Endothelial cell of umbilical vein (primary cell): ENCODE measurements around the gene MRC2. TPM values are rescaled to one million over a fixed set of nuclear protein-coding genes. Genes with fewer than 3 reads are reported as not detected.
"Not testable (repeated sequence)": the region's sequence is repeated elsewhere in the genome, so short reads cannot be mapped to it uniquely, and the experiment has no call there.

Experiments used
- BruUV-seq: library from RNA; stranded (reverse); fragments of 400-500 nt; replicated peaks from 2 replicates; lab custom pipeline; 2021; lab: Mats Ljungman, UMichigan
- CTCF ChIA-PET: fragments of 300-600, 350-600 bp; sonication (Branson Sonifier 250); formaldehyde crosslinking; loops from one replicate; lab custom pipeline; 2021; ENCODE audit warnings: antibody characterized with exemption, inconsistent platforms; lab: Charles Lee
- POLR2A ChIA-PET: fragments of 300-600, 350-600 bp; sonication (Branson Sonifier 250); formaldehyde crosslinking; loops from one replicate; lab custom pipeline; 2021; ENCODE audit warnings: antibody characterized with exemption, inconsistent platforms; lab: Charles Lee
- DNase-seq: peaks from one replicate; pipeline ENCODE4 v3.0.0-alpha.2; 2011; ENCODE audit warnings: low read depth, low spot score
- FAIRE-seq: peaks from 2 replicates; lab custom pipeline; 2011; peaks lifted over from hg19 to GRCh38; lab: Jason Lieb, UNC
- H2AFZ ChIP-seq: 2 replicates; pipeline ENCODE4 v1.6.0; 2012; ENCODE audit warnings: low read depth, low read length, control low read depth, inconsistent platforms
- H3K27ac ChIP-seq: 2 replicates; pipeline ENCODE4 v1.5.1; 2011; ENCODE audit warnings: low read depth, mild to moderate bottlenecking, control low read depth, low read length, moderate library complexity; ENCODE audit not compliant: insufficient read depth
- H3K27me3 ChIP-seq, 2 experiments: 2 replicates each; pipeline versions ENCODE4 v1.6.0 to v1.6.1; 2011; ENCODE audit warnings: low read length in 2 of 2, mixed read lengths in 1 of 2; ENCODE audit not compliant: control insufficient read depth in 2 of 2, insufficient read depth in 2 of 2
- H3K36me3 ChIP-seq, 2 experiments: 2 replicates in 1 of 2; 3 replicates in 1 of 2; pipeline ENCODE4 v1.5.1; 2011; ENCODE audit warnings: low read length in 2 of 2, mild to moderate bottlenecking in 1 of 2, moderate library complexity in 1 of 2; ENCODE audit not compliant: control insufficient read depth in 2 of 2, insufficient read depth in 2 of 2; ENCODE audit errors: extremely low read depth in 1 of 2
- H3K4me1 ChIP-seq: 3 replicates; pipeline ENCODE4 v1.5.1; 2011; ENCODE audit warnings: mild to moderate bottlenecking, low read length; ENCODE audit not compliant: control insufficient read depth, insufficient read depth; ENCODE audit errors: extremely low read depth
- H3K4me2 ChIP-seq: 2 replicates; pipeline ENCODE4 v1.6.1; 2011; ENCODE audit warnings: low read length, control low read depth, mixed read lengths; ENCODE audit not compliant: insufficient read depth
- H3K4me3 ChIP-seq, 3 experiments: fragments of 200-600 bp in 1 of 3; sonication (generic), shearing (Covaris generic) in 1 of 3; replicated peaks in 1 of 3; 2 replicates each; pipeline ENCODE4 v1.5.1; 2011 to 2016; ENCODE audit warnings: control low read depth in 3 of 3, low read length in 3 of 3, mild to moderate bottlenecking in 2 of 3, inconsistent platforms in 1 of 3, low read depth in 1 of 3, moderate library complexity in 1 of 3; ENCODE audit not compliant: insufficient read depth in 1 of 3
- H3K79me2 ChIP-seq: 2 replicates; pipeline ENCODE4 v1.6.0; 2012; ENCODE audit warnings: low read length, inconsistent platforms; ENCODE audit not compliant: control insufficient read depth, insufficient read depth
- H3K9ac ChIP-seq: replicated peaks from 2 replicates; pipeline ENCODE3; 2011; ENCODE audit warnings: low read length, control low read depth; ENCODE audit not compliant: insufficient read depth; ENCODE audit errors: extremely low read depth
- H3K9me1 ChIP-seq: replicated peaks from 3 replicates; pipeline ENCODE4 v1.6.0; 2011; ENCODE audit warnings: mild to moderate bottlenecking, low read length; ENCODE audit not compliant: control insufficient read depth, insufficient read depth; ENCODE audit errors: extremely low read depth
- H3K9me3 ChIP-seq: replicated peaks from 2 replicates; pipeline ENCODE4 v1.5.1; 2012; ENCODE audit warnings: low read length, inconsistent platforms; ENCODE audit not compliant: control insufficient read depth, insufficient read depth
- H4K20me1 ChIP-seq: replicated peaks from 2 replicates; pipeline ENCODE3; 2011; ENCODE audit warnings: mild to moderate bottlenecking, low read length; ENCODE audit not compliant: control insufficient read depth, insufficient read depth; ENCODE audit errors: extremely low read depth
- CTCF ChIP-seq, 2 donors: IDR thresholded peaks; 1 replicate in 1 of 2; 2 replicates in 1 of 2; pipeline ENCODE4 v1.5.1; 2011; ENCODE audit warnings: low read length in 2 of 2, mild to moderate bottlenecking in 2 of 2, moderate library complexity in 2 of 2, control low read depth in 1 of 2, inconsistent platforms in 1 of 2, low read depth in 1 of 2; ENCODE audit not compliant: insufficient read depth in 1 of 2; ENCODE audit errors: extremely low read depth in 1 of 2
- EZH2 ChIP-seq: IDR thresholded peaks from 2 replicates; pipeline ENCODE4 v1.6.1; 2012; ENCODE audit warnings: borderline replicate concordance, low read depth, mild to moderate bottlenecking, moderate library complexity, low read length, inconsistent platforms; ENCODE audit not compliant: severe bottlenecking
- FOS ChIP-seq: IDR thresholded peaks from 2 replicates; pipeline ENCODE4 v1.6.1; 2011; ENCODE audit warnings: mild to moderate bottlenecking, low read length, moderate library complexity, borderline replicate concordance; ENCODE audit not compliant: insufficient read depth
- GATA2 ChIP-seq: IDR thresholded peaks from 2 replicates; pipeline ENCODE4 v1.7.0; 2011; ENCODE audit warnings: low read depth, mild to moderate bottlenecking, moderate library complexity, mixed read lengths, low read length; ENCODE audit not compliant: insufficient read length, insufficient read depth
- JUN ChIP-seq: IDR thresholded peaks from 2 replicates; pipeline ENCODE4 v1.6.1; 2011; ENCODE audit warnings: borderline replicate concordance, low read depth; ENCODE audit not compliant: insufficient read length, insufficient read depth
- MAX ChIP-seq: IDR thresholded peaks from 2 replicates; pipeline ENCODE4 v1.6.1; 2011; ENCODE audit not compliant: insufficient read depth, insufficient read length
- MYC ChIP-seq: IDR thresholded peaks from one replicate; pipeline ENCODE4 v1.6.1; 2011; ENCODE audit warnings: mild to moderate bottlenecking, low read depth, low read length
- POLR2A ChIP-seq: IDR thresholded peaks from 2 replicates; pipeline ENCODE4 v1.6.1; 2012; ENCODE audit warnings: low read depth, mild to moderate bottlenecking, control low read depth, low read length
- POLR2AphosphoS5 ChIP-seq: IDR thresholded peaks from 2 replicates; pipeline ENCODE4 v1.6.1; 2012; ENCODE audit warnings: low read depth, mild to moderate bottlenecking, control low read depth, low read length, moderate library complexity; ENCODE audit not compliant: insufficient read depth
- dilution Hi-C: fragments of 300-500 bp; cut with MboI; formaldehyde crosslinking; loops from one replicate; pipeline ENCODE4 v1.15.0; 2019; ENCODE audit warnings: low sequenced_read_pairs; ENCODE audit not compliant: extremely low pct_ligation_motif_present
- intact Hi-C: fragments of 100-400 bp; cut with micrococcal nuclease; formaldehyde crosslinking; loops from one replicate; pipeline ENCODE4 v1.10.0; 2022
- polyA plus RNA-seq, 4 experiments: library from polyadenylated mRNA; depleted of rRNA in 3 of 4; stranded (reverse) in 3 of 4; unstranded in 1 of 4; fragments of >200 nt; gene quantifications; 2 replicates each; pipeline versions ENCODE4 v1.2.1 to v1.2.3, GENCODE V29; 2011 to 2012; ENCODE audit warnings: missing spikeins in 1 of 4
- total RNA-seq: library from RNA; stranded (reverse); gene quantifications from 2 replicates; pipeline ENCODE4 v1.2.3, GENCODE V29; 2021

MRC2 gene
- total and polyA plus RNA-seq, 2 donors (not counting 3 experiments of a cell fraction or from before 2014, with no cell fraction given) = 30.6 to 52.7 TPM

- no peaks in the 10 kb centered on the region for H4K20me1 ChIP-seq
- ChIA-PET POLR2A (no interaction called here), CTCF (no interaction called here)
- H3K4me3 ChIP-seq = no peak overlapping the region
- FAIRE-seq = no peak
- H3K4me2 ChIP-seq = no peak overlapping the region
- H3K79me2 ChIP-seq = no peaks in the 10 kb centered on the region
- H3K9me3 ChIP-seq = no peaks in the 10 kb centered on the region
- dilution Hi-C loops (no loop called here), intact Hi-C loops (no loop called here)
- peaks cover 18% of the 10 kb centered on the region for H3K4me1 ChIP-seq
- H3K9ac ChIP-seq = no peak overlapping the region
- H3K27me3 ChIP-seq = no peaks in the 10 kb centered on the region
- no peak for TF ChIP-seq CTCF (IDR thresholded peaks at IDR 0.05; ENCODE audit: extremely low read depth in 1 of 2, insufficient read depth in 1 of 2, low read depth in 1 of 2, low read length in 2 of 2)
- TF ChIP-seq EZH2 = no peak
- no peak for TF ChIP-seq MAX
- TF ChIP-seq POLR2A = no peak
- no peak for TF ChIP-seq GATA2
- no peak for TF ChIP-seq POLR2AphosphoS5
- TF ChIP-seq JUN = no peak
- no peak for TF ChIP-seq MYC
- TF ChIP-seq FOS = no peak
- H3K27ac ChIP-seq = no peak overlapping the region
- no peaks in the 10 kb centered on the region for H3K36me3 ChIP-seq
- no peaks in the 10 kb centered on the region for H3K9me1 ChIP-seq
- BruUV-seq = no TSS peak
- no peak for DNase-seq
- H2AFZ ChIP-seq = no peak overlapping the region
Measured at GRCh38 chr17:62696726-62697490, 69.4 kb downstream of the MRC2 start.

- POLR2A ChIA-PET, dilution Hi-C loops, FAIRE-seq, H3K36me3 ChIP-seq, BruUV-seq, H3K9me3 ChIP-seq, H3K27ac ChIP-seq, H3K9ac ChIP-seq, DNase-seq, H3K79me2 ChIP-seq, H2AFZ ChIP-seq, intact Hi-C loops, H4K20me1 ChIP-seq, H3K4me2 ChIP-seq, CTCF ChIA-PET, H3K27me3 ChIP-seq, H3K9me1 ChIP-seq, H3K4me3 ChIP-seq: not testable (repeated sequence)
- H3K4me1 ChIP-seq = peaks cover 23% of the 10 kb centered on the region
Measured at GRCh38 chr17:62698459-62698858, 71.0 kb downstream of the MRC2 start.
